Measurements from ENCODE around the gene CACNB4. TPM values are rescaled to one million over a fixed set of nuclear protein-coding genes. Genes with fewer than 3 reads are reported as not detected.

Gene CACNB4
- total and polyA plus RNA-seq, 9 of the 15 experiments (the other 6 are each of a cell fraction or from before 2014, with no cell fraction given): 0.01 to 0.20 (median 0.04) TPM; not detected in 1

DNA sequence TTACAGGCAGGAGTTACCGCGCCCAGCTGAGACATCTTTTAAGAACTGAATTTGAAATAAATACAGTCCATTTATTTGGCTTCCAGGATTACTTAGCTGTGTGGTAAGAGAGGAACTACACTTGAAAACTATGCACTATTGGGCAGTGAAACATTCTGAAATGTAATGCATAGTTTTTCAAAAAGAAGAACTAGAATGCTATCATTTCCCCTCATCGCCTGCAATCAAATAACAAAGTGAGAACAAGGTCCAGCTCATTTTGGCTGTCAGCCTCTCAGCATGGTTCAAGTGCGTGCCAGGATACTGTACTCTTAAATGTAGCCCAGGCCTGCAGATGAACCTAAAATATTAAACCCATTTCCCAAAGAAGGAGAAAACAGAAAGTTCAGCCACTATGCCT is 194.0 kb downstream of the CACNB4 start (continued):
- no peak for TF ChIP-seq KLF10 (CRISPR knock-in tag; IDR thresholded peaks at IDR 0.05)
- TF ChIP-seq DNMT1 (IDR thresholded peaks at IDR 0.05): no peak
- TF ChIP-seq KHSRP (IDR thresholded peaks at IDR 0.05): no peak
- TF ChIP-seq, protein P1, sequence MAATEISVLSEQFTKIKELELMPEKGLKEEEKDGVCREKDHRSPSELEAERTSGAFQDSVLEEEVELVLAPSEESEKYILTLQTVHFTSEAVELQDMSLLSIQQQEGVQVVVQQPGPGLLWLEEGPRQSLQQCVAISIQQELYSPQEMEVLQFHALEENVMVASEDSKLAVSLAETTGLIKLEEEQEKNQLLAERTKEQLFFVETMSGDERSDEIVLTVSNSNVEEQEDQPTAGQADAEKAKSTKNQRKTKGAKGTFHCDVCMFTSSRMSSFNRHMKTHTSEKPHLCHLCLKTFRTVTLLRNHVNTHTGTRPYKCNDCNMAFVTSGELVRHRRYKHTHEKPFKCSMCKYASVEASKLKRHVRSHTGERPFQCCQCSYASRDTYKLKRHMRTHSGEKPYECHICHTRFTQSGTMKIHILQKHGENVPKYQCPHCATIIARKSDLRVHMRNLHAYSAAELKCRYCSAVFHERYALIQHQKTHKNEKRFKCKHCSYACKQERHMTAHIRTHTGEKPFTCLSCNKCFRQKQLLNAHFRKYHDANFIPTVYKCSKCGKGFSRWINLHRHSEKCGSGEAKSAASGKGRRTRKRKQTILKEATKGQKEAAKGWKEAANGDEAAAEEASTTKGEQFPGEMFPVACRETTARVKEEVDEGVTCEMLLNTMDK (IDR thresholded peaks at IDR 0.05; ENCODE audit: borderline replicate concordance, insufficient read depth, low read depth, low read length, poor library complexity, severe bottlenecking): no peak
- no peak for TF ChIP-seq ZBTB7A (IDR thresholded peaks at IDR 0.05; ENCODE audit: borderline replicate concordance, control insufficient read depth, low read depth, low read length)
- TF ChIP-seq ZNF75A (CRISPR knock-in tag; IDR thresholded peaks at IDR 0.05): no peak
- TF ChIP-seq ZNF175 (CRISPR knock-in tag; IDR thresholded peaks at IDR 0.05; ENCODE audit: low read depth): no peak
- TF ChIP-seq ZNF212 (CRISPR knock-in tag; IDR thresholded peaks at IDR 0.05): no peak
- TF ChIP-seq YBX1 (IDR thresholded peaks at IDR 0.05): no peak
- no peak for TF ChIP-seq NBN (IDR thresholded peaks at IDR 0.05; ENCODE audit: low read depth)
- no peak for TF ChIP-seq MEIS2 (IDR thresholded peaks at IDR 0.05; ENCODE audit: partially characterized antibody)
- TF ChIP-seq, protein P2, sequence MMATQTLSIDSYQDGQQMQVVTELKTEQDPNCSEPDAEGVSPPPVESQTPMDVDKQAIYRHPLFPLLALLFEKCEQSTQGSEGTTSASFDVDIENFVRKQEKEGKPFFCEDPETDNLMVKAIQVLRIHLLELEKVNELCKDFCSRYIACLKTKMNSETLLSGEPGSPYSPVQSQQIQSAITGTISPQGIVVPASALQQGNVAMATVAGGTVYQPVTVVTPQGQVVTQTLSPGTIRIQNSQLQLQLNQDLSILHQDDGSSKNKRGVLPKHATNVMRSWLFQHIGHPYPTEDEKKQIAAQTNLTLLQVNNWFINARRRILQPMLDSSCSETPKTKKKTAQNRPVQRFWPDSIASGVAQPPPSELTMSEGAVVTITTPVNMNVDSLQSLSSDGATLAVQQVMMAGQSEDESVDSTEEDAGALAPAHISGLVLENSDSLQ (IDR thresholded peaks at IDR 0.05): no peak

Data from K562 (cell line).